HL-60 (cell line): ENCODE data around the gene GTF2H3.

ENCODE experiments used
- DNase-seq, 2 experiments: peaks; one replicate each; pipeline ENCODE4 v3.0.0-alpha.2; 2010 to 2020; ENCODE audit warnings: low read depth in 1 of 2, low spot score in 1 of 2
- H3K27ac ChIP-seq: fragments of 250-450 bp; sonication (Bioruptor Pico); replicated peaks from 2 replicates; pipeline ENCODE4 v1.5.1; 2020; ENCODE audit warnings: mild to moderate bottlenecking, moderate library complexity
- H3K27me3 ChIP-seq: fragments of 250-450 bp; sonication (Bioruptor Pico); 2 replicates; pipeline ENCODE4 v1.5.1; 2021; ENCODE audit warnings: mild to moderate bottlenecking, moderate library complexity; ENCODE audit not compliant: insufficient read depth, poor library complexity, severe bottlenecking
- H3K4me3 ChIP-seq: replicated peaks from 2 replicates; pipeline ENCODE4 v1.5.1; 2011; ENCODE audit warnings: mild to moderate bottlenecking, control low read depth, low read length; ENCODE audit not compliant: insufficient read depth
- GABPA ChIP-seq: IDR thresholded peaks from 2 replicates; pipeline ENCODE4 v1.6.1; 2012; ENCODE audit warnings: low read depth
- POLR2AphosphoS5 ChIP-seq: IDR thresholded peaks from 2 replicates; pipeline ENCODE4 v1.6.1; 2012; ENCODE audit warnings: low read depth
- REST ChIP-seq: IDR thresholded peaks from 2 replicates; pipeline ENCODE4 v1.6.1; 2012; ENCODE audit warnings: low read depth; ENCODE audit not compliant: insufficient replicate concordance
- SPI1 ChIP-seq: IDR thresholded peaks from 2 replicates; pipeline ENCODE4 v1.6.1; 2012; ENCODE audit warnings: low read depth, mild to moderate bottlenecking, borderline replicate concordance
- TF ChIP-seq, protein P1 (sequence below): IDR thresholded peaks from one replicate; pipeline ENCODE4 v1.5.1; 2011; ENCODE audit warnings: low read length, control low read depth, inconsistent platforms; ENCODE audit not compliant: insufficient read depth

The GTF2H3 gene

GRCh38 chr12:123597100-123597499, 36.5 kb upstream of the GTF2H3 start:
- TF ChIP-seq REST = no peak
- TF ChIP-seq SPI1 = no peak
- TF ChIP-seq, protein P1, sequence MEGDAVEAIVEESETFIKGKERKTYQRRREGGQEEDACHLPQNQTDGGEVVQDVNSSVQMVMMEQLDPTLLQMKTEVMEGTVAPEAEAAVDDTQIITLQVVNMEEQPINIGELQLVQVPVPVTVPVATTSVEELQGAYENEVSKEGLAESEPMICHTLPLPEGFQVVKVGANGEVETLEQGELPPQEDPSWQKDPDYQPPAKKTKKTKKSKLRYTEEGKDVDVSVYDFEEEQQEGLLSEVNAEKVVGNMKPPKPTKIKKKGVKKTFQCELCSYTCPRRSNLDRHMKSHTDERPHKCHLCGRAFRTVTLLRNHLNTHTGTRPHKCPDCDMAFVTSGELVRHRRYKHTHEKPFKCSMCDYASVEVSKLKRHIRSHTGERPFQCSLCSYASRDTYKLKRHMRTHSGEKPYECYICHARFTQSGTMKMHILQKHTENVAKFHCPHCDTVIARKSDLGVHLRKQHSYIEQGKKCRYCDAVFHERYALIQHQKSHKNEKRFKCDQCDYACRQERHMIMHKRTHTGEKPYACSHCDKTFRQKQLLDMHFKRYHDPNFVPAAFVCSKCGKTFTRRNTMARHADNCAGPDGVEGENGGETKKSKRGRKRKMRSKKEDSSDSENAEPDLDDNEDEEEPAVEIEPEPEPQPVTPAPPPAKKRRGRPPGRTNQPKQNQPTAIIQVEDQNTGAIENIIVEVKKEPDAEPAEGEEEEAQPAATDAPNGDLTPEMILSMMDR = no peak
- no peak for TF ChIP-seq POLR2AphosphoS5
- TF ChIP-seq GABPA = no peak
- H3K27me3 ChIP-seq = no peaks in the 10 kb centered on the region
- H3K4me3 ChIP-seq = no peak overlapping the region
- H3K27ac ChIP-seq = no peak overlapping the region
- DNase-seq = no peak

- H3K27me3 ChIP-seq = no peaks in the 10 kb centered on the region
- no peak for DNase-seq
- TF ChIP-seq SPI1 = no peak
- TF ChIP-seq, protein P1 = no peak
- no peak for TF ChIP-seq GABPA
- no peak for TF ChIP-seq REST
- 0 out of 2 replicates have a peak, but pooled peaks have one; percentile 18 for TF ChIP-seq POLR2AphosphoS5
- H3K27ac ChIP-seq = no peak overlapping the region
- no peak overlapping the region for H3K4me3 ChIP-seq
These were observed 35.1 kb upstream of the GTF2H3 start for GRCh38 chr12:123598522-123598921.

DNA sequence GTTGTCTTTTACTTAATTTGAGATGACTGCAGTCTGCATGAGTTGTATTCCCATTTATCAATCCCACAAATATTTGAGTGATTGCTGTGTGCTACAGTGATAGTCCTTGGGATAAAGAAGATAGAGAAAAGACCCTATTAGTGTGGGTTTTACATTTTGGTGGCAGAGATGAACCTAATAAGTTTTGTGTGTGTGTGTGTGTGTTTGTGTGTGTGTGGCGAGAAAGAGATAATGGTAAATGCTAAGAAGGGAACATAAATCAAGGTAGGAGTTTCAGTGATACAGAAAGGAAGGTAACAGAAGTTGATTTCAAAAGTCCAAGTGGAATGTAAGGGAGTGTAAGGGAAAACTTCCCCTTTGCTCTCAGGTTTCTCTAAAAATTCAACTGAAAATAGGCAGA, 34.3 kb upstream of the GTF2H3 start:
- DNase-seq = no peak
- TF ChIP-seq GABPA (no peak), SPI1 (no peak), POLR2AphosphoS5 (no peak), REST (no peak)
- TF ChIP-seq, protein P1 = no peak
- H3K27me3 ChIP-seq = no peaks in the 10 kb centered on the region
- H3K27ac ChIP-seq = no peak overlapping the region
- no peak overlapping the region for H3K4me3 ChIP-seq
